ENCODE data around the gene SLC2A10.
A peak's percentile ranks its signal among the peaks of the same experiment; 100 is the strongest.

Gene SLC2A10

DNA sequence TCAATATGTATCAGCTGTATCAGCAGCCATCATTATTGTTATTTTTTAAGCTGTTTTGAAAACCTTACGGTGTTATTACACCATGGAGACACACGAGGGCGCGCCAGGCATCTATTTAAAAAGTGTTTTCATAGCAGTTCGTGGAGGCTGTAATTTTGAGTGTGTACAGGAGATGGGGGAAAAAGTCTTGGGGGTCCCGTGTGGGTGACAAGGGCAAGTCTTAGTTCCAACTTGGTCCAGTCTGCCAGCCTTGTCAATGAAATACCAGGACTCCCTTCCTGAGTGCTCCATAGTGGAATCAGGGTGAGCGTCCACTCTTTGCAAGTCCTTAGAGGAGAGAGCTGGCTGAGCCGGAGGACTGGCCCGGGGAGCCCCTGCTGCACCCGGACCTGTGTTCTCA, 43.3 kb downstream of the SLC2A10 start:
- H3K27me3 ChIP-seq = no peaks in the 10 kb centered on the region
- H3K9me3 ChIP-seq = no peaks in the 10 kb centered on the region
- no peaks in the 10 kb centered on the region for H3K4me1 ChIP-seq
- TF ChIP-seq, protein P1, sequence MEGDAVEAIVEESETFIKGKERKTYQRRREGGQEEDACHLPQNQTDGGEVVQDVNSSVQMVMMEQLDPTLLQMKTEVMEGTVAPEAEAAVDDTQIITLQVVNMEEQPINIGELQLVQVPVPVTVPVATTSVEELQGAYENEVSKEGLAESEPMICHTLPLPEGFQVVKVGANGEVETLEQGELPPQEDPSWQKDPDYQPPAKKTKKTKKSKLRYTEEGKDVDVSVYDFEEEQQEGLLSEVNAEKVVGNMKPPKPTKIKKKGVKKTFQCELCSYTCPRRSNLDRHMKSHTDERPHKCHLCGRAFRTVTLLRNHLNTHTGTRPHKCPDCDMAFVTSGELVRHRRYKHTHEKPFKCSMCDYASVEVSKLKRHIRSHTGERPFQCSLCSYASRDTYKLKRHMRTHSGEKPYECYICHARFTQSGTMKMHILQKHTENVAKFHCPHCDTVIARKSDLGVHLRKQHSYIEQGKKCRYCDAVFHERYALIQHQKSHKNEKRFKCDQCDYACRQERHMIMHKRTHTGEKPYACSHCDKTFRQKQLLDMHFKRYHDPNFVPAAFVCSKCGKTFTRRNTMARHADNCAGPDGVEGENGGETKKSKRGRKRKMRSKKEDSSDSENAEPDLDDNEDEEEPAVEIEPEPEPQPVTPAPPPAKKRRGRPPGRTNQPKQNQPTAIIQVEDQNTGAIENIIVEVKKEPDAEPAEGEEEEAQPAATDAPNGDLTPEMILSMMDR (IDR thresholded peaks at IDR 0.05; ENCODE audit: low read depth, low read length) = peak; percentile 74
- DNase-seq = peak; percentile 69
- H3K36me3 ChIP-seq = no peaks in the 10 kb centered on the region
- no peak overlapping the region for H3K4me3 ChIP-seq (ENCODE audit: low read depth, low read length)

DNA sequence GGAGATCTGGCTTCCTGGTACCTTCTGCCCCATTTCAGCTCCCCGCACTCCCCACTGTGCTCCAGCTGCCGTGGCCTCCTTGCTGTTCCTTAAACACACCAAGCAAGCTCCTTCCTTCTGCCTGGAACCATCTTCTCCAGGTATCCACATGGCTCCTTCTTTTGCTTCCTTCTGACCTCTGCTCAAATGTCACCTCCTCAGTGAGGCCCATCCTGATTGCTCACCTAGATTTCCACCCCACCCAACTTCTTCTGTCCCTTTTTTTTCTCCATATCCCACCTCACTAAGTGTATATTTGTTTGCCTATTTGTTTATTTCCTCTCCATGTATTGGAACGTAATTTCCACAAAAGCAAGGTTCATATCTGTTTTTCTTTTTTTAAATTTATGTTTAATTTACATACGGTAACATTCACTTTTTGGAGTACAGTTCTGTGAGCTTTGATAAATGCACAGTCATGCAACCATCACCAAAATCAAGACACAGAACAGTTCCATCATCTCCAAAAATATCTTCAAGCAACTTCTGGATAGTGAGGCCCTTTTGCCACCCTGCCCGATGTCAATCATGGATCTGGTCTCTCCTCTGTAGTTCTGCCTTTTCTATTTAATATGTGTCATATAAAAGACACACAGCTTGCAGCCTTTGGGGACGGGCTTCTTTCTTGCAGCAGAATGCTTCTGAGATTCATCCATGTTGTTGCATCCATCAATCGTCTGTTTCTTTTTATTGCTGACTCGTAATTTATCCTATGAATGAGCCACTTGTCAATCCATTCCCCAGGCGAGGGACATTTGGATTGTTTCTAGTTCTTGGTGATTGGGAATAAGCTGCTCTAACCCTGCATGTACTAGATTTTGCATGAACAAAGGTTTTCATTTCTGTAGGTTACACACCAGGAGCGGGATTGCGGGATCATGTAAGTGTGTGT, 46.3 kb downstream of the SLC2A10 start:
- H3K4me3 ChIP-seq (ENCODE audit: low read depth, low read length) = no peak overlapping the region
- DNase-seq = no peak
- no peaks in the 10 kb centered on the region for H3K4me1 ChIP-seq
- TF ChIP-seq, protein P1 (IDR thresholded peaks at IDR 0.05; ENCODE audit: low read depth, low read length) = no peak
- H3K9me3 ChIP-seq = no peaks in the 10 kb centered on the region
- no peaks in the 10 kb centered on the region for H3K36me3 ChIP-seq
- H3K27me3 ChIP-seq = peaks cover 6% of the 10 kb centered on the region; the same call in 1 of the 2 replicates

DNA sequence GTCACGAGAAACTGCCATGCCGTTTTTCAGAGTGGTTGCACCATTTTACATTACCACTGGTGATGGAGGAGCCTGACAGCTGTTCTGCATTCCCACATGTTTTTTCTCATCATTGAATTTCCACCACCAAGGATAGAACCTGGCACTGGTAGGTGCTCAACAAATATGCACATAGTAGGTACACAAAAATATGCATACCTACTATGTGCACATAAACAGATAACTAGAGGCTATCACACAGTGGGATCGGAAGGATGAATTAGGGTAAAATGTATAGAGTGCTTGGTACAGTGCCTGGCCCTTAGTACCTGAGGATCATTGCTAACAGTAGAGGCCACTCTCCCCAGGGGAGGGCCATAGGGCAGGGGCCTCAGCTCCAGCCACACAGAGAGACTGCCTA, 47.0 kb downstream of the SLC2A10 start:
- Histone ChIP-seq H3K27me3 (peaks cover 9% of the 10 kb centered on the region; the same call in 1 of the 2 replicates), H3K36me3 (no peaks in the 10 kb centered on the region), H3K4me1 (no peaks in the 10 kb centered on the region), H3K4me3 (ENCODE audit: low read depth, low read length) (no peak overlapping the region), H3K9me3 (no peaks in the 10 kb centered on the region)
- DNase-seq = no peak
- TF ChIP-seq, protein P1 (IDR thresholded peaks at IDR 0.05; ENCODE audit: low read depth, low read length) = no peak

DNA sequence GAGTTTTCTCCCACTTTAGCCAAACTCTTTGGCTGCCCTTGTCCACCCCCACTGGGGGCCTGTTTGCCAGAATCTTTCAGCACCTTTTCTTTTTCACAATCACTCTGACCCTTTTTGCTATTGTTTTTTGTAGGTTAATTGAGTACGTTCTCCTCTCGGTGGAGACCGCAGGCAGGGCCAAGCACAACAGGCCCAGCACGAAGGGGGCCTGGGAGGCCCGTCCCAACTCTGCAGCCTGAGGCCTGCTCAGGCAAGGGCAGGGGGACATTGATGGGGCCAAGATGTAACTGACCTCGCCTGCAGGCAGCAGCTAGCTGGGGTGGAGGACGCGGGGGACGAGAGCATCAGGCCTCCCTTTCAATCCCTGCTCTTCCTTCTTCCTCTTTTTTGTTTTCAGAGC, 47.7 kb downstream of the SLC2A10 start:
- Histone ChIP-seq H3K4me1 (no peaks in the 10 kb centered on the region), H3K27me3 (peaks cover 10% of the 10 kb centered on the region; the same call in 1 of the 2 replicates), H3K9me3 (no peaks in the 10 kb centered on the region), H3K36me3 (no peaks in the 10 kb centered on the region), H3K4me3 (ENCODE audit: low read depth, low read length) (no peak overlapping the region)
- no peak for DNase-seq
- TF ChIP-seq, protein P1 (IDR thresholded peaks at IDR 0.05; ENCODE audit: low read depth, low read length) = no peak

DNA sequence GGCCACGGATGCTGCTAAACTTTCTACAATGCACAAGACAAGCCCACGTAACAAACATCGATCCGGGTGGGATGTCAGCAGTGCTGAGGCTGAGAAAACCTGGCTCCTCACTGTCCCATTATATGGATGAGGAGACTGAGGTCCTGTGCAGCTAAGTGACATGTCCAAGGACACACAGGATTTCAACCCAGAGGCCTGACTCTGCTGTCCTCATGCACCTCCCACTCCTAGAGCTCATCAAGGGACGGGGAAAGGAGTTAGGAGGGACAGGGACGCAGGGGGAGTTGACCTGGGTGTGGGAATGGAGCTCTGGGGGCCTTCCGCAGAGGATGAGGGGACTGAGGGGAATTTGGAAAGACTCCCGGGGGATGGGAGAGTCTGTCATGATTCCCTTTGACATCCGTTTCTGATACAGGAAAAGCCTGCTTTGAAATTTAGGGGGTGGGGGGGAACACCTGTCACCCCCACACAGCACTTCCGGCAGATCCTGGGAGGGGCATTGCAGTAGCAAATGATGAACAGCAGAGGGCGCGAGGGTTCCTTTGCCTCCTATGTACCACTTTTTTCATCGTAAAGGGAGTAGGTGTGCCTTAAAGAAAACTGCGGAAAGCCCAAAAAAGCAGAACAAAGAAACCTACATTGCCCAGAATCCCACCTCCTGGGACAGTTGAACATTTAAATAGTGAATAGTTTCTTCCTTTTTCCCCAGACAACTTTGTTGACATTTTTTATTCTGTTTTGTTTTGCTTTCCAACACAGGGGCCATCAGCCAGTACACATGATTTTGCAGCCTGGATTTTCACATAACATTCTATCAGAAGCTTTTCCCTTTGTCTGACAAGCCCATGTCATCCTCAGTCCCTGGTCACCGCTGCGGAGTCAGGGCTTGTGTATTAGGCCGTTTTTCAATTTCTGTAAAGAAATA, 48.6 kb downstream of the SLC2A10 start:
- no peaks in the 10 kb centered on the region for H3K9me3 ChIP-seq
- no peaks in the 10 kb centered on the region for H3K4me1 ChIP-seq
- no peaks in the 10 kb centered on the region for H3K36me3 ChIP-seq
- peaks cover 10% of the 10 kb centered on the region; the same call in 1 of the 2 replicates for H3K27me3 ChIP-seq
- DNase-seq = peak; percentile 43
- no peak overlapping the region for H3K4me3 ChIP-seq (ENCODE audit: low read depth, low read length)
- TF ChIP-seq, protein P1 (IDR thresholded peaks at IDR 0.05; ENCODE audit: low read depth, low read length) = peak; percentile 93

All from BE2C (cell line).